ENCODE results near the gene IRF6. TPM values are rescaled to one million over a fixed set of nuclear protein-coding genes. Genes with fewer than 3 reads are reported as not detected.

Gene IRF6
- total and polyA plus RNA-seq, 2 donors (not counting 1 experiment from before 2014, with no cell fraction given) = 0.66 to 1.00 TPM

- Histone ChIP-seq H3K36me3 (ENCODE audit: control insufficient read depth, insufficient read depth, low read length) (no peaks in the 10 kb centered on the region), H3K4me3 (replicated peaks in 1 of 4; ENCODE audit: control extremely low read depth in 1 of 4, insufficient read depth in 1 of 4, low read depth in 3 of 4, low read length in 4 of 4) (no peak overlapping the region), H3K9me3 (ENCODE audit: control insufficient read depth, insufficient read depth, low read depth, low read length) (no peaks in the 10 kb centered on the region), H3K4me1 (ENCODE audit: control insufficient read depth, extremely low read depth, insufficient read depth, low read length) (peaks cover 8% of the 10 kb centered on the region), H3K9ac (ENCODE audit: insufficient read depth, low read length) (no peak overlapping the region), H2AFZ (ENCODE audit: low read length) (no peak overlapping the region), H3K79me2 (ENCODE audit: control insufficient read depth, insufficient read depth, low read length) (no peaks in the 10 kb centered on the region), H3K27me3 (ENCODE audit: control insufficient read depth, insufficient read depth, low read length) (peaks cover 4% of the 10 kb centered on the region), H3K4me2 (ENCODE audit: extremely low read depth, insufficient read depth, low read length) (no peak overlapping the region), H3K27ac (ENCODE audit: insufficient read depth, low read length) (no peak overlapping the region), H4K20me1 (ENCODE audit: control insufficient read depth, extremely low read depth, insufficient read depth, low read length) (no peaks in the 10 kb centered on the region)
- TF ChIP-seq, protein P1, sequence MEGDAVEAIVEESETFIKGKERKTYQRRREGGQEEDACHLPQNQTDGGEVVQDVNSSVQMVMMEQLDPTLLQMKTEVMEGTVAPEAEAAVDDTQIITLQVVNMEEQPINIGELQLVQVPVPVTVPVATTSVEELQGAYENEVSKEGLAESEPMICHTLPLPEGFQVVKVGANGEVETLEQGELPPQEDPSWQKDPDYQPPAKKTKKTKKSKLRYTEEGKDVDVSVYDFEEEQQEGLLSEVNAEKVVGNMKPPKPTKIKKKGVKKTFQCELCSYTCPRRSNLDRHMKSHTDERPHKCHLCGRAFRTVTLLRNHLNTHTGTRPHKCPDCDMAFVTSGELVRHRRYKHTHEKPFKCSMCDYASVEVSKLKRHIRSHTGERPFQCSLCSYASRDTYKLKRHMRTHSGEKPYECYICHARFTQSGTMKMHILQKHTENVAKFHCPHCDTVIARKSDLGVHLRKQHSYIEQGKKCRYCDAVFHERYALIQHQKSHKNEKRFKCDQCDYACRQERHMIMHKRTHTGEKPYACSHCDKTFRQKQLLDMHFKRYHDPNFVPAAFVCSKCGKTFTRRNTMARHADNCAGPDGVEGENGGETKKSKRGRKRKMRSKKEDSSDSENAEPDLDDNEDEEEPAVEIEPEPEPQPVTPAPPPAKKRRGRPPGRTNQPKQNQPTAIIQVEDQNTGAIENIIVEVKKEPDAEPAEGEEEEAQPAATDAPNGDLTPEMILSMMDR (conservative IDR thresholded peaks at IDR 0.05 in 1 of 2, IDR thresholded peaks at IDR 0.05 in 1 of 2; ENCODE audit: low read depth in 1 of 2, low read length in 2 of 2) = no peak
- no peak for TF ChIP-seq EZH2 (IDR thresholded peaks at IDR 0.05; ENCODE audit: low read length, missing control alignments)
- DNase-seq (ENCODE audit: low read depth in 2 of 2) = no peak
These were observed 2.4 kb downstream of the IRF6 start for GRCh38 chr1:209803568-209803967.

- no peak for DNase-seq (ENCODE audit: low read depth in 2 of 2)
- Histone ChIP-seq H3K27ac (ENCODE audit: insufficient read depth, low read length) (no peak overlapping the region), H3K4me2 (ENCODE audit: extremely low read depth, insufficient read depth, low read length) (no peak overlapping the region), H3K9ac (ENCODE audit: insufficient read depth, low read length) (no peak overlapping the region), H3K79me2 (ENCODE audit: control insufficient read depth, insufficient read depth, low read length) (no peaks in the 10 kb centered on the region), H4K20me1 (ENCODE audit: control insufficient read depth, extremely low read depth, insufficient read depth, low read length) (no peaks in the 10 kb centered on the region), H3K4me3 (replicated peaks in 1 of 4; ENCODE audit: control extremely low read depth in 1 of 4, insufficient read depth in 1 of 4, low read depth in 3 of 4, low read length in 4 of 4) (no peak overlapping the region), H3K4me1 (ENCODE audit: control insufficient read depth, extremely low read depth, insufficient read depth, low read length) (peaks cover 8% of the 10 kb centered on the region), H3K27me3 (ENCODE audit: control insufficient read depth, insufficient read depth, low read length) (peaks cover 4% of the 10 kb centered on the region), H3K9me3 (ENCODE audit: control insufficient read depth, insufficient read depth, low read depth, low read length) (no peaks in the 10 kb centered on the region), H3K36me3 (ENCODE audit: control insufficient read depth, insufficient read depth, low read length) (no peaks in the 10 kb centered on the region), H2AFZ (ENCODE audit: low read length) (no peak overlapping the region)
- TF ChIP-seq, protein P1 (conservative IDR thresholded peaks at IDR 0.05 in 1 of 2, IDR thresholded peaks at IDR 0.05 in 1 of 2; ENCODE audit: low read depth in 1 of 2, low read length in 2 of 2) = no peak
- no peak for TF ChIP-seq EZH2 (IDR thresholded peaks at IDR 0.05; ENCODE audit: low read length, missing control alignments)
These were observed 3.2 kb downstream of the IRF6 start for GRCh38 chr1:209802780-209803152.

GRCh38 chr1:209802117-209802779, 3.7 kb downstream of the IRF6 start:
- no peaks in the 10 kb centered on the region for H3K36me3 ChIP-seq (ENCODE audit: control insufficient read depth, insufficient read depth, low read length)
- peaks cover 3% of the 10 kb centered on the region for H3K4me1 ChIP-seq (ENCODE audit: control insufficient read depth, extremely low read depth, insufficient read depth, low read length)
- no peaks in the 10 kb centered on the region for H4K20me1 ChIP-seq (ENCODE audit: control insufficient read depth, extremely low read depth, insufficient read depth, low read length)
- no peaks in the 10 kb centered on the region for H3K9me3 ChIP-seq (ENCODE audit: control insufficient read depth, insufficient read depth, low read depth, low read length)
- no peak overlapping the region for H3K9ac ChIP-seq (ENCODE audit: insufficient read depth, low read length)
- DNase-seq (ENCODE audit: low read depth in 2 of 2) = no peak
- H3K4me2 ChIP-seq (ENCODE audit: extremely low read depth, insufficient read depth, low read length) = no peak overlapping the region
- no peak overlapping the region for H3K27ac ChIP-seq (ENCODE audit: insufficient read depth, low read length)
- H2AFZ ChIP-seq (ENCODE audit: low read length) = no peak overlapping the region
- peaks cover 4% of the 10 kb centered on the region for H3K27me3 ChIP-seq (ENCODE audit: control insufficient read depth, insufficient read depth, low read length)
- H3K79me2 ChIP-seq (ENCODE audit: control insufficient read depth, insufficient read depth, low read length) = no peaks in the 10 kb centered on the region
- TF ChIP-seq, protein P1 (conservative IDR thresholded peaks at IDR 0.05 in 1 of 2, IDR thresholded peaks at IDR 0.05 in 1 of 2; ENCODE audit: low read depth in 1 of 2, low read length in 2 of 2) = no peak
- TF ChIP-seq EZH2 (IDR thresholded peaks at IDR 0.05; ENCODE audit: low read length, missing control alignments) = no peak
- no peak overlapping the region for H3K4me3 ChIP-seq (replicated peaks in 1 of 4; ENCODE audit: control extremely low read depth in 1 of 4, insufficient read depth in 1 of 4, low read depth in 3 of 4, low read length in 4 of 4)

Data from fibroblast of lung (primary cell).